Loucy (cell line): ENCODE results near the gene CSAD.
A peak's percentile ranks its signal among the peaks of the same experiment; 100 is the strongest.

ENCODE experiments used
- H2AFZ ChIP-seq: fragments of 200-600 bp; sonication (generic); 2 replicates; pipeline ENCODE4 v1.6.0; 2016; ENCODE audit warnings: antibody characterized with exemption, mild to moderate bottlenecking, low read length, moderate library complexity
- H3F3A ChIP-seq: fragments of 200-600 bp; 2 replicates; pipeline ENCODE4 v1.6.0; 2016; ENCODE audit warnings: antibody characterized with exemption, low read depth, mild to moderate bottlenecking
- H3K27me3 ChIP-seq: fragments of 200-600 bp; sonication (generic); 2 replicates; pipeline ENCODE4 v1.6.1; 2014; ENCODE audit warnings: low read length, mild to moderate bottlenecking; ENCODE audit not compliant: insufficient read depth, poor library complexity, severe bottlenecking
- H3K36me3 ChIP-seq: fragments of 200-600 bp; sonication (generic); 2 replicates; pipeline ENCODE4 v1.6.1; 2016; ENCODE audit warnings: low read length; ENCODE audit not compliant: insufficient read depth
- H3K4me1 ChIP-seq: fragments of 200-600 bp; sonication (generic); 2 replicates; pipeline ENCODE4 v1.5.1; 2014; ENCODE audit warnings: low read length, mild to moderate bottlenecking; ENCODE audit not compliant: insufficient read depth, poor library complexity, severe bottlenecking
- H3K4me2 ChIP-seq: fragments of 200-600 bp; sonication (generic); 2 replicates; pipeline ENCODE4 v1.6.0; 2014; ENCODE audit warnings: antibody characterized with exemption, low read length, low read depth, mild to moderate bottlenecking; ENCODE audit not compliant: poor library complexity, severe bottlenecking
- H3K4me3 ChIP-seq: fragments of 200-600 bp; sonication (generic); 2 replicates; pipeline ENCODE4 v1.5.1; 2014; ENCODE audit warnings: low read length, mild to moderate bottlenecking, mixed read lengths; ENCODE audit not compliant: poor library complexity, severe bottlenecking
- H3K79me2 ChIP-seq: fragments of 200-600 bp; sonication (generic); 2 replicates; pipeline ENCODE4 v1.6.1; 2014; ENCODE audit warnings: low read length; ENCODE audit not compliant: insufficient read depth
- H3K9ac ChIP-seq: fragments of 200-600 bp; sonication (generic); 2 replicates; pipeline ENCODE4 v1.6.0; 2014; ENCODE audit warnings: mild to moderate bottlenecking, low read depth, low read length, moderate library complexity; ENCODE audit not compliant: poor library complexity, severe bottlenecking
- H3K9me2 ChIP-seq: fragments of 200-600 bp; sonication (generic); replicated peaks from 2 replicates; pipeline ENCODE4 v1.6.1; 2016; ENCODE audit warnings: low read depth, low read length, mixed read lengths
- H3K9me3 ChIP-seq: fragments of 200-600 bp; sonication (generic); 2 replicates; pipeline ENCODE4 v1.6.1; 2014; ENCODE audit warnings: mild to moderate bottlenecking, antibody characterized with exemption, low read length, low read depth; ENCODE audit not compliant: insufficient read depth
- H4K20me1 ChIP-seq: fragments of 200-600 bp; sonication (generic); 2 replicates; pipeline ENCODE4 v1.6.0; 2014; ENCODE audit warnings: antibody characterized with exemption, low read length, mild to moderate bottlenecking; ENCODE audit not compliant: insufficient read depth, poor library complexity, severe bottlenecking
- EZH2phosphoT487 ChIP-seq: fragments of 200-600 bp; IDR thresholded peaks from 2 replicates; pipeline ENCODE4 v1.6.1; 2018; ENCODE audit warnings: antibody characterized with exemption, mild to moderate bottlenecking, moderate library complexity, borderline replicate concordance
- TF ChIP-seq, protein P1 (sequence below): fragments of 200-600 bp; sonication (generic); conservative IDR thresholded peaks from 2 replicates; pipeline ENCODE4 v1.5.1; 2014; ENCODE audit warnings: mild to moderate bottlenecking, antibody characterized with exemption, low read length

Gene CSAD

DNA sequence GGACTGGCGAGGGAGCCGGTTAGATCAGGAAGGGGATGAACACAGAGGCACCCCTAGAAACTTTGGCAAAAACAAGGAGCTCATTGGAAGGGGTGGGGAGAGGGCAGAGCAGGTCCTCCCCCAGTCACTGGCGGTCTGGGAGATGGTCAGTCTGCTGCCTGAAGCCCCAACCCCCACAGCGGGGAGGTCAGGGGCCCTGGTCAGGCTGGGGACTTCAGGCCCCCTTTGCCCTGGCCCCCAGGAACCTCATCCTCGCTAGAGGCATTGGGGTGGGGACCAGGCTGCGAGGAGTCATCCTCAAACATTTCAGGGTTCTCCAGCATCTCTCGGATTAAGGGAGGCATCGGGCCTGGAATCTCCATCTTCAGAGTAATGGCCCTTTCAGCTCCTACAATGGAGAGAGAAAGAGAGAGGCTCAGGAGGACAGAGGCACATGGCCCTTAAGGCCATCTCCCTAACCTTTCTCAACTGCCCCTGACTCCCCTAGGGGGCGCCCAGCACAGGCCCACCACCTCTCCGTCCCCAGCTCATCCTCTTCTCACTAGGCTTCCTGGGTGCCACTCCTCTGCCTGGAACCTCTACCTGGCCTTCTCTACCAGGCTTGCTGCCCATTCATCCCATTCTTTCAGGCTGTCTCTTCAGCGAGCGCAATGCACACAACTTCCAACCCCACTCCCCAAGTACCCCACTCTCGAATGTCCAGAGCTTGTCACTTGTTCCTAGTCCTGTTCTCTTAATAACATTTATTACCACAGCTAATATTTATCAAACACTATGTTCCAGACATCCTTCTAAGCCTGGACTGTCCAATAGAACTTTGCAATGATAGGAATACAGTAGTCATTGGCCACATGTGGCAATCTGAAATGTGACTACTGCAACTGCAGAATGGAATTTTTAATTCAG is 31.0 kb upstream of the CSAD start:
- Histone ChIP-seq H3K4me1 (peaks cover 33% of the 10 kb centered on the region), H3K9ac (no peak overlapping the region), H3K4me2 (no peak overlapping the region), H3K36me3 (no peaks in the 10 kb centered on the region), H3K4me3 (no peak overlapping the region), H2AFZ (no peak overlapping the region), H3K27me3 (no peaks in the 10 kb centered on the region), H3K9me2 (no peaks in the 10 kb centered on the region), H3K79me2 (no peaks in the 10 kb centered on the region), H3F3A (no peaks in the 10 kb centered on the region), H4K20me1 (no peaks in the 10 kb centered on the region), H3K9me3 (no peaks in the 10 kb centered on the region)
- TF ChIP-seq EZH2phosphoT487: no peak
- TF ChIP-seq, protein P1, sequence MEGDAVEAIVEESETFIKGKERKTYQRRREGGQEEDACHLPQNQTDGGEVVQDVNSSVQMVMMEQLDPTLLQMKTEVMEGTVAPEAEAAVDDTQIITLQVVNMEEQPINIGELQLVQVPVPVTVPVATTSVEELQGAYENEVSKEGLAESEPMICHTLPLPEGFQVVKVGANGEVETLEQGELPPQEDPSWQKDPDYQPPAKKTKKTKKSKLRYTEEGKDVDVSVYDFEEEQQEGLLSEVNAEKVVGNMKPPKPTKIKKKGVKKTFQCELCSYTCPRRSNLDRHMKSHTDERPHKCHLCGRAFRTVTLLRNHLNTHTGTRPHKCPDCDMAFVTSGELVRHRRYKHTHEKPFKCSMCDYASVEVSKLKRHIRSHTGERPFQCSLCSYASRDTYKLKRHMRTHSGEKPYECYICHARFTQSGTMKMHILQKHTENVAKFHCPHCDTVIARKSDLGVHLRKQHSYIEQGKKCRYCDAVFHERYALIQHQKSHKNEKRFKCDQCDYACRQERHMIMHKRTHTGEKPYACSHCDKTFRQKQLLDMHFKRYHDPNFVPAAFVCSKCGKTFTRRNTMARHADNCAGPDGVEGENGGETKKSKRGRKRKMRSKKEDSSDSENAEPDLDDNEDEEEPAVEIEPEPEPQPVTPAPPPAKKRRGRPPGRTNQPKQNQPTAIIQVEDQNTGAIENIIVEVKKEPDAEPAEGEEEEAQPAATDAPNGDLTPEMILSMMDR: peak; percentile 83

DNA sequence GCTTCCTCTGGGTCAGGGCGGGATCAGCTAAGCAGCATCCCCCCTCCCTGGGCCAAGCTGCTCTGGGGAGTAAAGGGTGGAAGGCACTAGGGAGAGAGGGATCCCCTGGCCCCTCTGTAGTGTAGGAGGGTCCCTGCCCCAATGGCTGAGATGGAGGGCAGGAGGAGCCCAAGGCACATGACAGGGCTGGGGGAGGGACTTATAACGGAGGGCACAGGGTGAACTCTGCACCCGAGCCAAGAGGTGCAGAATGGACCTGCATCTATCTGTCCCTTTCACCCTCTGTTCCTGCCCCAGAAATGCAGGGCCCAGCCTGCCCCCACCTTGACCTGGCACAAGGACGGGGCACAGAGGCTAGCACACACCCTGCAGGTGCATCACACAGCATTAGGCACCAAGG is 30.1 kb upstream of the CSAD start:
- Histone ChIP-seq H2AFZ (no peak overlapping the region), H4K20me1 (no peaks in the 10 kb centered on the region), H3K9ac (no peak overlapping the region), H3F3A (no peaks in the 10 kb centered on the region), H3K9me3 (no peaks in the 10 kb centered on the region), H3K4me1 (peaks cover 34% of the 10 kb centered on the region), H3K79me2 (no peaks in the 10 kb centered on the region), H3K27me3 (no peaks in the 10 kb centered on the region), H3K4me2 (no peak overlapping the region), H3K9me2 (no peaks in the 10 kb centered on the region), H3K4me3 (no peak overlapping the region), H3K36me3 (no peaks in the 10 kb centered on the region)
- TF ChIP-seq, protein P1: no peak
- TF ChIP-seq EZH2phosphoT487: no peak

DNA sequence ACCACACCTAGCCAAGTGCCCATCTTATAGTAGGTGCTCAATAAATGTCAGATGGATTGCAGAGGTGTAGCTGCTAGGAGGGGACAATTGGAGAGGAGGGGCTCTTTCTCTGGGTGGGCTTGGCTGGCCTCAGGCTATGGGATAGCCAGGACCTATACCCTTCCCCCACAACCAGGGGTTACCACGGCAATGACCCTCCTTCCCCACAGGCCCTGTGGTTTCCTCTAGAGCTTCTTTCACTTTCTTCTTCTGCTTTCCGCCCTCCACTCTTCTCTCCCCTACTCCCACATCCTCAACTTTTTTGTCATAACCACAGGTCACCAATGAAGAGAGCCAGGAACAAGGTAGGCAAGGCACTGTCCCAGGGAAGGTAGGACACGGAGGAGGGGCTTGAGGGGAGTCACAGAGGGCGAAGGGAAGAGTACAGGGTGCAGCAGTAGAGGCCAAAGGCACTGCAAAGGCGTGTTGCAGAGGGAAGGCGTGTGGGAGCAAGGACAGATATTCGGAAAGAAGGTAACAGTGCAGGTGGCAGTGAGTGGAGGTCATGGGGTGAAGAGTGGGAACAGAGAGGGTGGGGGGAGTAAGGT is 28.2 kb upstream of the CSAD start:
- Histone ChIP-seq H3K27me3 (no peaks in the 10 kb centered on the region), H4K20me1 (no peaks in the 10 kb centered on the region), H3K9ac (peak overlapping the region; percentile 64), H3K4me1 (peaks cover 34% of the 10 kb centered on the region), H3K9me3 (no peaks in the 10 kb centered on the region), H3F3A (no peaks in the 10 kb centered on the region), H3K4me3 (peak overlapping the region; percentile 74), H2AFZ (peak overlapping the region; percentile 63; the same call in 1 of the 2 replicates), H3K4me2 (peak overlapping the region; percentile 95), H3K9me2 (no peaks in the 10 kb centered on the region), H3K79me2 (no peaks in the 10 kb centered on the region), H3K36me3 (no peaks in the 10 kb centered on the region)
- no peak for TF ChIP-seq EZH2phosphoT487
- TF ChIP-seq, protein P1: no peak
